ENCODE data around the gene KASH5.

- TF ChIP-seq YY1 (IDR thresholded peaks at IDR 0.05; ENCODE audit: insufficient read depth, insufficient read length) (no peak), ZNF274 (IDR thresholded peaks at IDR 0.05; ENCODE audit: low read depth, low read length) (no peak), SUZ12 (IDR thresholded peaks at IDR 0.05; ENCODE audit: extremely low read depth, insufficient read depth, insufficient read length) (no peak)
These were observed 10.1 kb downstream of the KASH5 start for GRCh38 chr19:49398001-49398615.

All from NT2/D1 (cell line).